IgD-negative memory B cell (primary cell): Measurements from ENCODE around the gene N4BP2. TPM values are rescaled to one million over a fixed set of nuclear protein-coding genes. Genes with fewer than 3 reads are reported as not detected.
A peak's percentile ranks its signal among the peaks of the same experiment; 100 is the strongest.

ENCODE experiments used
- H3K27ac Mint-ChIP-seq, 3 donors: one replicate each; pipeline ENCODE4 v1.8.0; 2020 to 2022; ENCODE audit warnings: mild to moderate bottlenecking in 3 of 3, mixed read lengths in 3 of 3, moderate library complexity in 1 of 3
- H3K27me3 Mint-ChIP-seq: one replicate; pipeline ENCODE4 v1.8.0; 2021; ENCODE audit warnings: mixed read lengths
- H3K36me3 Mint-ChIP-seq: one replicate; pipeline ENCODE4 v1.8.0; 2020; ENCODE audit warnings: mild to moderate bottlenecking, mixed read lengths
- H3K4me1 Mint-ChIP-seq, 3 donors: one replicate each; pipeline ENCODE4 v1.8.0; 2020 to 2022; ENCODE audit warnings: mixed read lengths in 3 of 3, mild to moderate bottlenecking in 1 of 3
- H3K4me3 Mint-ChIP-seq, 4 donors: one replicate each; pipeline ENCODE4 v1.8.0; 2020 to 2022; ENCODE audit warnings: mild to moderate bottlenecking in 4 of 4, mixed read lengths in 4 of 4, moderate library complexity in 3 of 4
- H3K9me3 Mint-ChIP-seq, 3 donors: one replicate each; pipeline ENCODE4 v1.8.0; 2020 to 2021; ENCODE audit warnings: mixed read lengths in 3 of 3, mild to moderate bottlenecking in 1 of 3
- polyA plus RNA-seq: library from polyadenylated mRNA; unstranded; fragments of 300-500 nt; fragmentation: Illumina TruSeq; gene quantifications from one replicate; pipeline ENCODE4 v1.2.3, GENCODE V29; 2021

Gene N4BP2
- polyA plus RNA-seq, 1 donor from 2014 or later: 6.1 TPM

- H3K27ac Mint-ChIP-seq: peak overlapping the region in 2 of 3 donors; percentile 6 to 64
- peaks cover 5% of the 10 kb centered on the region for H3K36me3 Mint-ChIP-seq
- H3K4me1 Mint-ChIP-seq: peaks cover 13 to 23% (median 20%) of the 10 kb centered on the region in 3 donors
- peaks cover 0 to 4% (median 3%) of the 10 kb centered on the region in 3 donors for H3K9me3 Mint-ChIP-seq
- H3K4me3 Mint-ChIP-seq: peak overlapping the region in 2 of 4 donors; percentile 57 to 80
- H3K27me3 Mint-ChIP-seq: no peaks in the 10 kb centered on the region
These were observed 96.0 kb downstream of the N4BP2 start for GRCh38 chr4:40152637-40153036.

GRCh38 chr4:40157436-40157835 is 100.8 kb downstream of the N4BP2 start:
- Mint-ChIP-seq H3K27ac (no peak overlapping the region), H3K27me3 (no peaks in the 10 kb centered on the region), H3K4me1 (peaks cover 4 to 9% (median 6%) of the 10 kb centered on the region in 3 donors), H3K36me3 (peaks cover 4% of the 10 kb centered on the region), H3K4me3 (no peak overlapping the region), H3K9me3 (no peaks in the 10 kb centered on the region)

GRCh38 chr4:40160258-40160657 is 103.6 kb downstream of the N4BP2 start:
- H3K9me3 Mint-ChIP-seq: no peaks in the 10 kb centered on the region

GRCh38 chr4:40164459-40164858 is 107.8 kb downstream of the N4BP2 start:
- Mint-ChIP-seq H3K27me3 (no peaks in the 10 kb centered on the region), H3K9me3 (peaks cover 0 to 6% (median 0%) of the 10 kb centered on the region in 3 donors), H3K4me1 (peaks cover 0 to 5% (median 4%) of the 10 kb centered on the region in 3 donors), H3K27ac (no peak overlapping the region), H3K4me3 (no peak overlapping the region), H3K36me3 (peaks cover 12% of the 10 kb centered on the region)

More at GRCh38 chr4:40160258-40160657, 103.6 kb downstream of the N4BP2 start:
- peaks cover 0 to 5% (median 0%) of the 10 kb centered on the region in 3 donors for H3K4me1 Mint-ChIP-seq
- no peak overlapping the region for H3K4me3 Mint-ChIP-seq
- H3K27ac Mint-ChIP-seq: no peak overlapping the region
- H3K27me3 Mint-ChIP-seq: no peaks in the 10 kb centered on the region
- H3K36me3 Mint-ChIP-seq: peaks cover 7% of the 10 kb centered on the region

- H3K27ac Mint-ChIP-seq: peak overlapping the region in 1 of 3 donors; percentile 31
- H3K4me3 Mint-ChIP-seq: no peak overlapping the region
- H3K36me3 Mint-ChIP-seq: peaks cover 12% of the 10 kb centered on the region
- no peaks in the 10 kb centered on the region for H3K27me3 Mint-ChIP-seq
- peaks cover 0 to 6% (median 0%) of the 10 kb centered on the region in 3 donors for H3K9me3 Mint-ChIP-seq
- H3K4me1 Mint-ChIP-seq: peaks cover 0 to 5% (median 4%) of the 10 kb centered on the region in 3 donors
These were observed 109.3 kb downstream of the N4BP2 start for GRCh38 chr4:40165916-40166315.

- Mint-ChIP-seq H3K4me3 (no peak overlapping the region), H3K27ac (no peak overlapping the region), H3K36me3 (peaks cover 9% of the 10 kb centered on the region), H3K27me3 (no peaks in the 10 kb centered on the region), H3K9me3 (peaks cover 0 to 6% (median 0%) of the 10 kb centered on the region in 3 donors), H3K4me1 (peaks cover 4 to 13% (median 11%) of the 10 kb centered on the region in 3 donors)
These were observed 111.4 kb downstream of the N4BP2 start for GRCh38 chr4:40168070-40168469.

- H3K27ac Mint-ChIP-seq: peak overlapping the region in 1 of 3 donors; percentile 65
These were observed 113.9 kb downstream of the N4BP2 start for GRCh38 chr4:40170588-40170987.

GRCh38 chr4:40173470-40173875 is 116.8 kb downstream of the N4BP2 start:
- no peaks in the 10 kb centered on the region for H3K9me3 Mint-ChIP-seq
- H3K4me3 Mint-ChIP-seq: peak overlapping the region in 3 of 4 donors; percentile 6 to 91 (median 79)

More at GRCh38 chr4:40170588-40170987, 113.9 kb downstream of the N4BP2 start:
- Mint-ChIP-seq H3K27me3 (no peaks in the 10 kb centered on the region), H3K4me1 (peaks cover 8 to 25% (median 22%) of the 10 kb centered on the region in 3 donors), H3K9me3 (peaks cover 0 to 6% (median 0%) of the 10 kb centered on the region in 3 donors), H3K36me3 (peaks cover 6% of the 10 kb centered on the region), H3K4me3 (no peak overlapping the region)

GRCh38 chr4:40176602-40177001 is 120.0 kb downstream of the N4BP2 start:
- Mint-ChIP-seq H3K4me3 (no peak overlapping the region), H3K9me3 (no peaks in the 10 kb centered on the region), H3K4me1 (peaks cover 21 to 33% (median 24%) of the 10 kb centered on the region in 3 donors), H3K27me3 (no peaks in the 10 kb centered on the region), H3K27ac (peak overlapping the region in 1 of 3 donors; percentile 47), H3K36me3 (no peaks in the 10 kb centered on the region)

More at GRCh38 chr4:40173470-40173875, 116.8 kb downstream of the N4BP2 start:
- no peaks in the 10 kb centered on the region for H3K27me3 Mint-ChIP-seq
- H3K27ac Mint-ChIP-seq: peak overlapping the region in 1 of 3 donors; percentile 12
- H3K4me1 Mint-ChIP-seq: peaks cover 11 to 30% (median 26%) of the 10 kb centered on the region in 3 donors
- no peaks in the 10 kb centered on the region for H3K36me3 Mint-ChIP-seq

- Mint-ChIP-seq H3K4me1 (peaks cover 24 to 39% (median 29%) of the 10 kb centered on the region in 3 donors), H3K4me3 (no peak overlapping the region), H3K27me3 (no peaks in the 10 kb centered on the region), H3K9me3 (no peaks in the 10 kb centered on the region), H3K36me3 (no peaks in the 10 kb centered on the region), H3K27ac (no peak overlapping the region)
These were observed 120.9 kb downstream of the N4BP2 start for GRCh38 chr4:40177591-40177990.

- peaks cover 21 to 34% (median 24%) of the 10 kb centered on the region in 3 donors for H3K4me1 Mint-ChIP-seq
- no peak overlapping the region for H3K4me3 Mint-ChIP-seq
- H3K36me3 Mint-ChIP-seq: no peaks in the 10 kb centered on the region
- H3K27ac Mint-ChIP-seq: peak overlapping the region in 1 of 3 donors; percentile 19
- no peaks in the 10 kb centered on the region for H3K27me3 Mint-ChIP-seq
- no peaks in the 10 kb centered on the region for H3K9me3 Mint-ChIP-seq
These were observed 122.0 kb downstream of the N4BP2 start for GRCh38 chr4:40178672-40179071.

- peaks cover 27 to 34% (median 28%) of the 10 kb centered on the region in 3 donors for H3K4me1 Mint-ChIP-seq
- no peaks in the 10 kb centered on the region for H3K9me3 Mint-ChIP-seq
- no peaks in the 10 kb centered on the region for H3K36me3 Mint-ChIP-seq
- no peak overlapping the region for H3K27ac Mint-ChIP-seq
- no peaks in the 10 kb centered on the region for H3K27me3 Mint-ChIP-seq
- H3K4me3 Mint-ChIP-seq: no peak overlapping the region
These were observed 122.7 kb downstream of the N4BP2 start for GRCh38 chr4:40179360-40179759.

- no peaks in the 10 kb centered on the region for H3K9me3 Mint-ChIP-seq
- no peak overlapping the region for H3K4me3 Mint-ChIP-seq
- H3K27ac Mint-ChIP-seq: no peak overlapping the region
- no peaks in the 10 kb centered on the region for H3K27me3 Mint-ChIP-seq
- H3K4me1 Mint-ChIP-seq: peaks cover 30 to 34% (median 30%) of the 10 kb centered on the region in 3 donors
- no peaks in the 10 kb centered on the region for H3K36me3 Mint-ChIP-seq
These were observed 123.7 kb downstream of the N4BP2 start for GRCh38 chr4:40180356-40180755.

- Mint-ChIP-seq H3K36me3 (no peaks in the 10 kb centered on the region), H3K9me3 (no peaks in the 10 kb centered on the region), H3K4me3 (peak overlapping the region in 3 of 4 donors; percentile 13 to 37 (median 36)), H3K27me3 (no peaks in the 10 kb centered on the region), H3K27ac (peak overlapping the region in 2 of 3 donors; percentile 15 to 35), H3K4me1 (peaks cover 42 to 44% (median 43%) of the 10 kb centered on the region in 3 donors)
These were observed 125.4 kb downstream of the N4BP2 start for GRCh38 chr4:40182001-40182400.

GRCh38 chr4:40182954-40183353 is 126.3 kb downstream of the N4BP2 start:
- peaks cover 44 to 49% (median 48%) of the 10 kb centered on the region in 3 donors for H3K4me1 Mint-ChIP-seq
- no peaks in the 10 kb centered on the region for H3K27me3 Mint-ChIP-seq
- H3K4me3 Mint-ChIP-seq: peak overlapping the region in 1 of 4 donors; percentile 18
- no peaks in the 10 kb centered on the region for H3K36me3 Mint-ChIP-seq
- no peaks in the 10 kb centered on the region for H3K9me3 Mint-ChIP-seq
- H3K27ac Mint-ChIP-seq: peak overlapping the region in 1 of 3 donors; percentile 94
